HG03378 (cell line): ENCODE data around the gene SMG6.

Source experiments
- ATAC-seq: cut with Tn5 transposase; IDR thresholded peaks from one replicate; pipeline ENCODE4 v1.9.1; 2021; ENCODE audit warnings: mild to moderate bottlenecking, moderate library complexity; ENCODE audit not compliant: unreplicated experiment

Gene SMG6

DNA sequence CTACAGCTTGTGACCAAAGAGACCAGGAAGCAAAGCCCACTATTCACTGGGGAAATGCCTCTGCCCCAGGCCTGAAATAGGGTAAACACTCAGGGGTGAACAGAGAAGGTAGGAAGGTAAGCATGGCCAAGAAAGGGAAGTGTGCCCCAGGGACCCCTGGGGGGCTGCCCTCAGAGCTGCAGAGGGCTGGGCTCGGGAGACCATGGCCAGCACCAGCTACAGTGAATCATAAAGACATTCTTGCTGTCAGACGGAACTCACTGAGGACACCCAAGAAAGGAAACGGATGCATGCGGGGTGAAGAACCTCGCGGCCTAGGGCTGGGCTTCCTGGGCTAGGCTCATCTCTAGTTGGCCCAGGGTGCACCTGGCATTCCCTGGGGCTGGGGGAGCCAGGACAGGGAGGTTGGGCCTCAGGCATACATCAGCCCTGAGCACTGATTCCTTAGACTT, 239.0 kb downstream of the SMG6 start:
- ATAC-seq = no peak

DNA sequence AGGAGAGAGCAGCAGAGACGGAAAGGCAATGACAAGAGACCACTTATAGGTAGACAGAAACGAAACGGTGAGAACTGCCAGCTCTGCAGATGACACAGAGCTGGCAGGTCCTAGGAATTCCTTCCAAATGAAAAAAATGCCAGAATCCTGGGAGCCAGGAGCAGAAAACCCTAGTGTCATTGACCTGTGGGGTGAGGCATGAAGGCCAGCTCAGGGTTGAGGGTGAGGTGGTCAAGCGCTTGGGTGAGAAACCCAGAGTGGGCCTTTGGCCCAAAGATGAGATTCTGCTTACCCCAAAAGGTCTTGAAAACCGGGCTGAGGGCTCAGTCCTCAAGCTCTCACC, 239.5 kb downstream of the SMG6 start:
- no peak for ATAC-seq

DNA sequence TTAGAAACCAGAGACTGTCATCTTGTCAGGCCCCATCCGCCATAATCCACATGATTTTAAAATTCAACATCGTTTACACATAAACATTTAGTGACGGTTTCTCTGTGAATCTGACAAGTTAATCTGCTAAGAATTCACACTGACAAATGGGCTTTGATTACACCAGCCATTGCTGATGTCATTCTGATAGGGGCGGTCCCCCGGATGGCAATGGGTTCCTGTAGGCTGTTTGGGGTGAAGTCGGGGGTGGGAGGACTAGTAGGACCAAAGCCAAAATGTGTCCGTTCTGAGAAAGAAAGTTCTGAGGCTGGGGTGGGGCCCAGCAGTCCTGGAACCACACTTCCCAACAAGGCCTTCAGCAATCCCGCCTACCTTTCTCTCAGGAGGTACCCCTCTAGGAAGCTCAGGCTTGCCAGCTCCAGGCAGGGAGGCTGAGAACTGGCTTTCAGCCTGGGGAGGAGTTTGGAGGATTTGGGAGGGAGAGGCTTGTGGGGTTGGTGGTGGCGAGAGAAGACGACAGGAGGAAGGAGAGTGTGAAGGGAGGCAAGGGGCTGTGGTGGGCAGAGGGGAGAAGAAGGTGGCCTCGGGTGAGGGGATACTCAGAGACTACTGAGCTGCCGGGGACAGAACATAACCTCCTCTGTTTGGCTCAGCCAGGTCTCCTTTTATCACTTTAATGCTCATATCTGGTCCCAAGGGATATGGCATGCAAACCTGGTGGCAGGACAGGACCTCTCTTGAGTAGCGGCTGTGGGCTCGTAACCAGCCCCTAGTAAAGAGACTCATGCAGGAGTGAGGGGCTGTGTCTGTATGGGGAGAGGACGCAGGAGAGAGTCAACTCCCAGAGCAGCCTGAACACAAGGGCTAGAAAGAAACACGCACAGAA, 240.1 kb downstream of the SMG6 start:
- ATAC-seq = no peak

DNA sequence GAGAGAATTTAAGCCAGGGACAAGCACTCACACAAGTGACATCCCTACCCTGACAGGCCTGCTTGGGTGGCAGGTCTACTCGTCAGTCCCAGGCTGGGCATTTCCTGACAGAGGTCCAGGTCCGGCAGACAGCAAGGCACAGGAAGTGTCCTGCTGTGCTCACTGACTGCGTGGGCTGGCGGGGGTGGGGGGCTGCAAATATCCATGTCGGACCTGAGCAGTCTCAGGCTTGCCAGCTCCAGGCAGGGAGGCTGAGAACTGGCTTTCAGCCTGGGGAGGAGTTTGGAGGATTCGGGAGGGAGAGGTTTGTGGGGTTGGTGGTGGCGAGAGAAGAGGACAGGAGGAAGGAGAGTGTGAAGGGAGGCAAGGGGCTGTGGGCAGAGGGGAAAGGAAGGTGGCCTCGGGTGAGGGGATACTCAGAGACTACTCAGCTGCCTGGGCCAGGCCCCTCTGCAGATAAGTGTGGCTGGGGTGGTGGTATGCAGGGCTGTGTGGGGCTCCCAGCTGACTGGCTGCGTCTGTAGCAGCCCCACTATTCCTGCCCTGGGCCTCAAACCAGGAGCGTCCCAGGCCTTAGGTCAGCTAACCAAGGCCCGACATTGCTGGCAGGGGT, 240.9 kb downstream of the SMG6 start:
- no peak for ATAC-seq

DNA sequence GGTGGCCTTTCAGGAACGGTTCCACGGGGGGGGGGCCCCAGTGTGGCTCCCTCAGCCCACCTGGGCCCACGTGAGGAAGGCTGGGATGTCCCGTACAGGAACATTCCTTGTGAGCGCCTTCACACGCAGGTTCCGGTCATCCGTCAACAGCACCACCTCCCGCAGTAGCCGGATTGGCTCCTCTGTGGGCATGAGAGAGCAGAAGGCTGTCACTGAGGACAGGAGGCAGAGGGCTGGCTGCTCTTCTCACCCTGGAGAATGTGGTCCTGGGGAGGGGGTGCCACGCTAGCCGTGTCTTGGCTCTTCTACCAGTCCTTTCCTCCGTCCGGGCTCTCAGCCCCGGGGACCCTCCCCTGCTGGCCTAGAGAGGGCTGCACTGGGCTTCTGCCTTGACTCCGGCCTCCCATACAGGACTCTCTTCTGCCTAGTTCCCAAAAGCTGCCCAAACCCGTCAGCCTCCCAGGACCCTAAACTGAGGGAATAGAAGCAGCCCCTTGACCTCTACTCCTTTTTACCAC, 242.1 kb downstream of the SMG6 start:
- ATAC-seq = no peak

DNA sequence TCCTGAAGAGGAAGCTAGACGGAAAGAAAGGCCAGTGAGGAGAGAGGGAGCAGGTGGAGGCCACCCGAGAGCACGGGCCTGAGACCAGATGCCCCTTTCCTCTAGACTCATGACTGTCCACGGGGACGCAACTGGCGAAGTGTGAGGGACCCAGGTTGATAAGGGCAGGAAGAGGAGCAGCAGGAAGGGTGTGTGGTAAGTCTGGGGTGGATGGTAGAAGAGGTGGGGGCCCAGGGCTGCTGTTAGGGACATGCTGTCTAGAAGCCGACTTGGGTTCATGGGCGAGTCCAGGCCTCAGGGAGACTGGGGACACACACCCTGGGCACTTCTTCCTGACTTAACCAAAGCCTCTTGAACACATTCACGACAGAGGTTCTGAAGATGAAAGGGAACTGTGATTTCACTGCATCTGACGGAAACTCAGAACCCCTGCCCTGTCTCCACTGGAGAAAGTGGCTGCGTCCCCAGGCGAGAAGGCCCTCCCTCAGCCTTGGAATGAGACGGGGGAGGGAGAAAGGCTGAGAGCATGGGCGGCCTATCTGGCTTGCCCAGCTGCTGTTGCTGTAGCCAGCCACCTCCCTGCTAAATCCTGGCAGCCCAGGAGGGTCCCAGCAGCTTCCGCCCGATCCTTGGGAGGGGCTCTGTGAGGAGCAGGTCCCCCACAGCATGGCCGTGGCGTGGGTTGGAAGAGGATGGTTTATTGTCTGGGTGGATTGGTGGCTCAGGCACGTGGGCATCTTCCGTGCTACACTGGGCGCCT, 242.7 kb downstream of the SMG6 start:
- no peak for ATAC-seq

DNA sequence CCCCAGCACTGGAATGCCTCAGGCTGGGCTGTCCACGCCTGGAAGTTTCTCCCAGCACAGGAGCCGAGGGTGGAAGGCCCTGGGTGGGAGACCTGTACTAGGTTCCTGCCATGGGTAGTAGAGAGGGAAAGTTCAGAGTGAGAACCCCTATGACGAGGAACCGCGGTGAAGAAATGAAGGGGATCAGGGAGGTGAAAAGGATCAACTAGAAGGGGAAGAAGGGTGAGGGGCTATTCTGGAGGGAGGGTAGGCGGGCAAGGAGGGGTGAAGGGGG, 243.3 kb downstream of the SMG6 start:
- ATAC-seq = no peak

DNA sequence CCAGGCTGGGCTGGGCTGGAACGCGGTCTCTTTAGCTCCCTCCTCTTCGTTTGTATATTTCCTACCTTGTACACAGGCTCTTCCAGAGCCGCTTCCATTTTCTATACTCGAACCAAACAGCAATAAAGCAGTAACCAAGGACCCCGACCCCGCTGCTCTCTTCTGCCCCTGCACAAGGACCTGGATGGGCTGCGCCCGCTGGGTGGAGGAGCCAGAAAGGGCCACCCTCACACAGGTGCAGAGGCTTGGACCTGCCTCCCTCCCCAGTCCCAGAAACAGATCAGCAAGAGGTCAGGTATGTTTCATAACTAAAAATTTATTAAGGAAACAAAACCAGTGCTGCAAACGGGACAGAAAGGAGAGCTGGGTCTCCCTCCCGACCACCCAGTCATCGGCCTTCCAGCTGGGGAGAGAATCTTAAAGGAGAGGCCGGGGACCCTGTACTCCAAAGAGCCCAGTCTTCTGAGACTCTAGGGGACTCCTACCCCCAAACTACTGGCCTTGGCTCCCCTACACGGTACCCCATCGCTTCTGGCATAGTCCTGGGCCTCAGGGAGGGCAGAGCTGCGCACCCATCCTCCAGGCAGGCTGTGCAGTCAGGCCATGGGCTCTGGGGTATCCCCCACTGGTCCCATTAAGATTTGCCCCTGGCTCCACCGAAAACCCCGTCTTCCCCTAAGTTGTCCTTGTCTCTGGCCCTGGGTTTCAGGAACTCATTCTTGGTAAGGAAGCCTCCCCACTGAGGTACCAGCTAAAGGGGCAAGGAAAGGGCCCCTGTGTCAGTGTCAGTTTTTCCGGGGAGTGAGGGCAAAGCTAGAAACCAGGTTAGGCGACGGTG, 243.8 kb downstream of the SMG6 start:
- no peak for ATAC-seq

DNA sequence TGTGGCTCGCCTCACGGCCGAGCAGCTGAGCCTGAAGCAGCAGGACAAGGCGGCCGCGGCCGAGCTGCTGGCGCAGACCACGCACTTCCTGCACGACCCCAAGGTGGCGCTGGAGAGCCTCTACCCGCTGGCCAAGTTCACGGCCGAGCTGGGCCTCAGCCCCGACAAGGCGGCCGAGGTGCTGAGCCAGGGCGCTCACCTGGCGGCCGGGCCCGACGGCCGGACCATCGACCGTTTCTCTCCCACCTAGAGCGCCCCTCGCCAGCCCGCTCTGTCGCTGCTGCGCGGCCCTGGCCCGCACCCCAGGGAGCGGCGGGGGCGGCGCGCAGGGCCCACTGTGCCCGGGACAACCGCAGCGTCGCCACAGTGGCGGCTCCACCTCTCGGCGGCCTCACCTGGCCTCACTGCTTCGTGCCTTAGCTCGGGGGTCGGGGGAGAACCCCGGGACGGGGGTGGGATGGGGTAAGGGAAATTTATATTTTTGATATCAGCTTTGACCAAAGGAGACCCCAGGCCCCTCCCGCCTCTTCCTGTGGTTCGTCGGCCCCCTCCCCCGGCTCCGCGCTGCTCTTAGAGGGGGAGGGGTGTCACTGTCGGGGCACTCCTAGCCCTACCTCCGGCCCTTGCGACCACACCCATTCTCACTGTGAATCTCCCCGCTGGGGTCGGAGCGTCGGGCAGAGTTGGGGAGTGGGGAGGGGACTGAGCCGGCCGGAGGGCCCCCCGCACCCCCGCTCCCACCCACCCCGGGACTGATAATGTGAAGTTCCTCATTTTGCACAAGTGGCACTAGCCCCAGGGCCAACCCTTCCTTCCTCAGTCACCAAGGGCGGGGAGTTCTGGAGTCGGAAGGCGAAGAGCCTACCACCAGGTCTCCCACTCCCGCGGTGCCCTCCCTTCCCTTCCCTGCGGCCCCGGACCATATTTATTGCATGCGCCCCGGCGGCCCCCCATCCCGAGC, 244.7 kb downstream of the SMG6 start:
- ATAC-seq = no peak

DNA sequence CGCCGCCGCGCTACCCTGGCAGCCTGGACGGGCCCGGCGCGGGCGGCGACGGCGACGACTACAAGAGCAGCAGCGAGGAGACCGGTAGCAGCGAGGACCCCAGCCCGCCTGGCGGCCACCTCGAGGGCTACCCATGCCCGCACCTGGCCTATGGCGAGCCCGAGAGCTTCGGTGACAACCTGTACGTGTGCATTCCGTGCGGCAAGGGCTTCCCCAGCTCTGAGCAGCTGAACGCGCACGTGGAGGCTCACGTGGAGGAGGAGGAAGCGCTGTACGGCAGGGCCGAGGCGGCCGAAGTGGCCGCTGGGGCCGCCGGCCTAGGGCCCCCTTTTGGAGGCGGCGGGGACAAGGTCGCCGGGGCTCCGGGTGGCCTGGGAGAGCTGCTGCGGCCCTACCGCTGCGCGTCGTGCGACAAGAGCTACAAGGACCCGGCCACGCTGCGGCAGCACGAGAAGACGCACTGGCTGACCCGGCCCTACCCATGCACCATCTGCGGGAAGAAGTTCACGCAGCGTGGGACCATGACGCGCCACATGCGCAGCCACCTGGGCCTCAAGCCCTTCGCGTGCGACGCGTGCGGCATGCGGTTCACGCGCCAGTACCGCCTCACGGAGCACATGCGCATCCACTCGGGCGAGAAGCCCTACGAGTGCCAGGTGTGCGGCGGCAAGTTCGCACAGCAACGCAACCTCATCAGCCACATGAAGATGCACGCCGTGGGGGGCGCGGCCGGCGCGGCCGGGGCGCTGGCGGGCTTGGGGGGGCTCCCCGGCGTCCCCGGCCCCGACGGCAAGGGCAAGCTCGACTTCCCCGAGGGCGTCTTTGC, 245.6 kb downstream of the SMG6 start:
- no peak for ATAC-seq

DNA sequence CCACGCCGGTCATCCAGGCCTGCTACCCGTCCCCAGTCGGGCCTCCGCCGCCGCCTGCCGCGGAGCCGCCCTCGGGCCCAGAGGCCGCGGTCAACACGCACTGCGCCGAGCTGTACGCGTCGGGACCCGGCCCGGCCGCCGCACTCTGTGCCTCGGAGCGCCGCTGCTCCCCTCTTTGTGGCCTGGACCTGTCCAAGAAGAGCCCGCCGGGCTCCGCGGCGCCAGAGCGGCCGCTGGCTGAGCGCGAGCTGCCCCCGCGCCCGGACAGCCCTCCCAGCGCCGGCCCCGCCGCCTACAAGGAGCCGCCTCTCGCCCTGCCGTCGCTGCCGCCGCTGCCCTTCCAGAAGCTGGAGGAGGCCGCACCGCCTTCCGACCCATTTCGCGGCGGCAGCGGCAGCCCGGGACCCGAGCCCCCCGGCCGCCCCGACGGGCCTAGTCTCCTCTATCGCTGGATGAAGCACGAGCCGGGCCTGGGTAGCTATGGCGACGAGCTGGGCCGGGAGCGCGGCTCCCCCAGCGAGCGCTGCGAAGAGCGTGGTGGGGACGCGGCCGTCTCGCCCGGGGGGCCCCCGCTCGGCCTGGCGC, 246.3 kb downstream of the SMG6 start:
- ATAC-seq = no peak

DNA sequence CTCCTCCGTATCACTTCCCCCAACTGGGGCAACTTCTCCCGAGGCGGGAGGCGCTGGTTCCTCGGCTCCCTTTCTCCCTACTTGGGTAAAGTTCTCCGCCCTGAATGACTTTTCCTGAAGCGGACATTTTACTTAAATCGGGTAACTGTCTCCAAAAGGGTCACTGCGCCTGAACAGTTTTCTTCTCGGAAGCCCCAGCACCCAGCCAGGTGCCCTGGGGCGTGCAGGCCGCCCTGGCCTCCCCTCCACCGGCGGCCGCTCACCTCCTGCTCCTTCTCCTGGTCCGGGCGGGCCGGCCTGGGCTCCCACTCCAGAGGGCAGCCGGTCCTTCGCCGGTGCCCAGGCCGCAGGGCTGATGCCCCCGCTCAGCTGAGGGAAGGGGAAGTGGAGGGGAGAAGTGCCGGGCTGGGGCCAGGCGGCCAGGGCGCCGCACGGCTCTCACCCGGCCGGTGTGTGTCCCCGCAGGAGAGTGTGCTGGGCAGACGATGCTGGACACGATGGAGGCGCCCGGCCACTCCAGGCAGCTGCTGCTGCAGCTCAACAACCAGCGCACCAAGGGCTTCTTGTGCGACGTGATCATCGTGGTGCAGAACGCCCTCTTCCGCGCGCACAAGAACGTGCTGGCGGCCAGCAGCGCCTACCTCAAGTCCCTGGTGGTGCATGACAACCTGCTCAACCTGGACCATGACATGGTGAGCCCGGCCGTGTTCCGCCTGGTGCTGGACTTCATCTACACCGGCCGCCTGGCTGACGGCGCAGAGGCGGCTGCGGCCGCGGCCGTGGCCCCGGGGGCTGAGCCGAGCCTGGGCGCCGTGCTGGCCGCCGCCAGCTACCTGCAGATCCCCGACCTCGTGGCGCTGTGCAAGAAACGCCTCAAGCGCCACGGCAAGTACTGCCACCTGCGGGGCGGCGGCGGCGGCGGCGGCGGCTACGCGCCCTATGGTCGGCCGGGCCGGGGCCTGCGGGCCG, 247.1 kb downstream of the SMG6 start:
- no peak for ATAC-seq

DNA sequence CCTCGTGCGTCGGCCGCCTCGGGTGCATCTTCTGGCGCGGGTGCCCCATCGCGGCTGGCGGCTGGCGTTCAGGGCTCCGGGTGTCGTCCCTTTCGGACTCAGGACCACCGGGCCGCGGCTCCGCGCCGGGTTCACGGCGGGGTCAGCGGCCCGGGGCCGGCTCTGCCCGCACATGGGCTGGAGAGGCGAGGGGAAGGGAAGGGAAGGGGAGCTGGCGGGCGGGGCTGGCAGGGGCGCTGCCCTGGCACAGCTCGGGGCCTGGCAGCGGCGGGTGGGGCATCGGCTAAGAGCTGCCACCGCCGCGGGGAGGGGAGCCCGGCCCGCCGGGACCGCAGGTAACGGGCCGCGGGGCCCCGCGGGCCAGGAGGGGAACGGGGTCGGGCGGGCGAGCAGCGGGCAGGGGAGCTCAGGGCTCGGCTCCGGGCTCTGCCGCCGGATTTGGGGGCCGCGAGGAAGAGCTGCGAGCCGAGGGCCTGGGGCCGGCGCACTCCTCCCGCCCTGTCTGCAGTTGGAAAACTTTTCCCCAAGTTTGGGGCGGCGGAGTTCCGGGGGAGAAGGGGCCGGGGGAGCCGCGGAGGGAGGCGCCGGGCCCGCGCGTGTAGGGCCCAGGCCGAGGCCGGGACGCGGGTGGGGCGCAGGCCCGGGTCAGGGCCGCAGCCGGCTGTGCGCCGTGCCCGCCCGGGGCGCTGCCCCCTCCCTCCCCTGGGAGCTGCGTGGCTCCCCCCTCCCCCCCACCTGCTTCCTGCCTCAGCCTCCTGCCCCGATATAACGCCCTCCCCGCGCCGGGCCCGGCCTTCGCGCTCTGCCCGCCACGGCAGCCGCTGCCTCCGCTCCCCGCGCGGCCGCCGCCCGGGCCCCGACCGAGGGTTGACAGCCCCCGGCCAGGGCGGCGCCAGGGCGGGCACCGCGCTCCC, 248.0 kb downstream of the SMG6 start:
- no peak for ATAC-seq

DNA sequence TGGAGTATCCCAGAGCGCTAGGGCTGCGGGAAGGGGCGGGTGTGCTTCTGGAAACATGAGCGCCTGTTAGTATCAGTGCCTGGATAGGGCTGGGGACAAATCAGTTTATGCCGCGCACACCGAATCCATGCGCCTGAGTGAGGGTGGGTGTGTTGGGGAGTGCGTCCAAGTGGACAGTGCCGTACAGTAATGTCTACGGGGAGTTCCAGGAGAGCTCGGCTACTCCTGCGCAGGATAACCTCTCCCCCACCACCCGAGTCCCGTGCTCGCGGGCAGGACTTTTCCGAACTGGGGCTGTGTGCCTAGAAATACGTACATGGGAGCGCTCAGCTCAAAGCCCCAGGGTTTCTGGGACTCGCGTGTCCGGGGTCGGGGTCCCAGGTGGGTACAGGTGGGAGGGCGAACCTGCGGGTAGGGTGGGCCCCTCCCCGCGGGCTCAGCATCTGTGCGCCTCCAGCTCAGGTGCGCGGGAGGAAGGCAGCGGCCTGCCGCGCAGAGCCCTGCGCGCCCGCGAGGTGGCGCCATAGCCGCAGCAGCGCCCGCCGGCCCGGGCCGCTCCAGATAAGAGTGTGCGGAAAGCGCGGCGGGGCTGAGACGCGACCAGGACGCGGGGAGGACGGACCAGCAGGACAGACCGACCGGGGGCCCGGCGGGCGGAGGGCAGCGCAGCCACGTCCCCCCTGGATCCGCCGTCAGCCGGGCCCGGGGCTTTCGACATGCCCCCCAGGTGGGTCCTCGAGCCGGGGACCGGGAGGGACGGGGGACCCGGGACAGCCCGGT, 248.9 kb downstream of the SMG6 start, which contains the start of gene HIC1:
HIC1 (plus strand) TSS at position 592 of the 780 bp plus-strand sequence. CDS start 1,588 bp downstream, outside the sequence.
- no peak for ATAC-seq

DNA sequence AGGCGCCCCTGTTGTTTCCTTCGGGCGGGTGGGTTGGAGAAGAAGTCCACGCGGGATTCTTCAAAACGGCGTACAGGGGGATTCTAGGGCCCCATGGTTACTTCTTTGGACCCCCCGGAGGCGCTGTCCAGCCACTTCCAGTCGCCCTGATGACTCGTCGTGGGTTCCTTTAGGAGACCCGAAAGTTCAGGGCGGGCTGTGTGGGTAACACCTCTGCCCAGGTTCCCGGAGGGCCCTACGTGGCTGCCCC, 249.4 kb downstream of the SMG6 start:
- ATAC-seq = no peak
